GM21737 (cell line): Measurements from ENCODE around the gene C9orf43.
A peak's percentile ranks its signal among the peaks of the same experiment; 100 is the strongest.
"Not testable (repeated sequence)": the region's sequence is repeated elsewhere in the genome, so short reads cannot be mapped to it uniquely, and the experiment has no call there.

Source experiments
- ATAC-seq: cut with Tn5 transposase; IDR thresholded peaks from one replicate; pipeline ENCODE4 v1.9.1; 2021; ENCODE audit warnings: mild to moderate bottlenecking, moderate library complexity; ENCODE audit not compliant: unreplicated experiment

Gene C9orf43, protein sequence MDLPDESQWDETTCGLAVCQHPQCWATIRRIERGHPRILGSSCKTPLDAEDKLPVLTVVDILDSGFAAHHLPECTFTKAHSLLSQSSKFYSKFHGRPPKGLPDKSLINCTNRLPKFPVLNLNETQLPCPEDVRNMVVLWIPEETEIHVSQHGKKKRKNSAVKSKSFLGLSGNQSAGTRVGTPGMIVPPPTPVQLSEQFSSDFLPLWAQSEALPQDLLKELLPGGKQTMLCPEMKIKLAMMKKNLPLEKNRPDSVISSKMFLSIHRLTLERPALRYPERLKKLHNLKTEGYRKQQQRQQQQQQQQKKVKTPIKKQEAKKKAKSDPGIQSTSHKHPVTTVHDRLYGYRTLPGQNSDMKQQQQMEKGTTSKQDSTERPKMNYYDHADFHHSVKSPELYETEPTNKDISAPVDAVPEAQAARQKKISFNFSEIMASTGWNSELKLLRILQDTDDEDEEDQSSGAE

DNA sequence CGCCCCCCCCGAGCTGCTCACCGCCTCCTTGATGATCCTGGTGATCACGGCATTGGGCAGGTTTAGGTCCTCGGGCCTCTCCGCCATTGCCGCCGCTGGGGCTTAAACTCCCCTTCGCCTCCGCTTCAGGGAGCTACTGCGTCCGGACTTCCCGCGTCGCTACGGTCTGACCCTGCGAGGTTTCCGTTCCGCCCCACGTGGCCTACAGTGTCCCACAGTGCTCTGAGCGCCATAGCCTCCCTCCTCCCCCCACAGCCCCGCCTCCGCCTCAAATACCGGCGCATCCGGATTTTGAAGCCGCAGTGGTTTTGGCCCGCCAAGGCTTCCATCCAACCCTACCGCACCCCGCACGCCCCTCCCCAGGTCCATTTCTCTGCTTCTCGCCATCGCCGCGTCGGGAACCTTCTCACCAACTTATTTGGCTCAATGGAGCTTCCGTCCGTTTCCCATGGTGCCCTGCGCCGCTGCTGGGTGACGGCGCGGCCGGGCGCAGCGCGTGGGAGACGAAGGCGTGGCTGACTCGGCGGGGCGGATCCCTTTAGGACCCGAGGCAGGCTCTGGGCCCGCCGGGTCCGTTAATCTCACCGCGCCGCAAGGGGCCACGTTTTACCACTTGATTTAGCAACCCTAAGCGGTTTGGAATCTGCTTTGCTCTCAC, at the start of gene C9orf43, which contains the start of gene POLE3:
Gene C9orf43, plus strand, starts transcription at position 541 of the 658 bp plus-strand sequence. CDS start 2,747 bp downstream, outside the sequence.
Gene POLE3, minus strand, starts transcription at position 469 of the 658 bp plus-strand sequence. Its CDS starts 382 bp downstream, at position 87.
- peak; percentile 86 for ATAC-seq

DNA sequence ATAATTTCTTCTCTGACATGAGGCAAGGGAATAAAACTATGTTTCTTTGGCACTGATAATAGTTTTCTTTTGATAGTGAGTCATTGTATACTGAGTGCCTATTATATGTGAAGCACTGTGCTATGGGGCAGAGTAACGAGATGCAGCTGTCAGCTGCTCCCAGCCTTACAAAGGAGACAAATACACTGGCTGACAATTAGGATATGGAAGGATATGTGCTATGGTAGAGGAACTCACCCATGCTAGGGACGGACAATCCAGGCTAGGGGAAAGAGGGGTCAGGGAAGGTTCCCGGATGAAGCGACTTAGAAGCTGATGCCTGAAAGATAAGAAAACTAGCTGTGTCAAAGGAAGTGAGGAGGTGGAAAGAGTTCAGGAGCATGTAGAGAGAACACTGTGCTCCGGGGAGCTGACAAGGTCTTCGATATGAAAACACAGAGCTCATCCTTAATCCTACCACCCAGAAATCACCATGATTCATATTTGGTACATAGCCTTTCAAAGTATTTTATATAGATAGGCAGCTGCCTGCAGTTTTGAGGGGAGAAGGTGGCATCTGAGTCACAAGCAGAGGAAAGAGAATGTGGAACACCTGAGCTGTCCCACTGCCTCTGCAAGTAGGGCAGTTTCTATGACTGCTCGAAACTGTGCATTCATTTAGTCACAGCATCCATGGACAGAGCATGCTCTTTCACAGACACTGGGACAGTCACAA, 49.1 kb upstream of the C9orf43 start:
- ATAC-seq, result no peak

DNA sequence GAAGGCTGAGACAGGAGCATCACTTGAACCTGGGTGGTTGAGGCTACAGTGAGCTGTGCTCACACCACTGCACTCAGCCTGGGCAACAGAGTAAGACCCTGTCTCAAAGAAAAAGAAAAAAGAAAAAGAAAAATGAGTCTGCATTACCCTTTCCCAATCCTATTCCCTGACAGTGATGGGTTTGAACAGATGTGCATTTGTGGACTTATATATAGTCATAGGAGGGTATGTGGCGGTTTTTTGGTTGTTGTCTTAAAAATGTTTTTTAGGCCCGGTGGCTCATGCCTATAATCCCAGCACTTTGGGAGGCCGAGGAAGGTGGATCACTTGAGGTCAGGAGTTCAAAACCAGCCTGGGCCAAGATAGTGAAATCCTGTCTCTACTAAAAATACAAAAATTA, 47.2 kb upstream of the C9orf43 start:
- ATAC-seq, result no peak

DNA sequence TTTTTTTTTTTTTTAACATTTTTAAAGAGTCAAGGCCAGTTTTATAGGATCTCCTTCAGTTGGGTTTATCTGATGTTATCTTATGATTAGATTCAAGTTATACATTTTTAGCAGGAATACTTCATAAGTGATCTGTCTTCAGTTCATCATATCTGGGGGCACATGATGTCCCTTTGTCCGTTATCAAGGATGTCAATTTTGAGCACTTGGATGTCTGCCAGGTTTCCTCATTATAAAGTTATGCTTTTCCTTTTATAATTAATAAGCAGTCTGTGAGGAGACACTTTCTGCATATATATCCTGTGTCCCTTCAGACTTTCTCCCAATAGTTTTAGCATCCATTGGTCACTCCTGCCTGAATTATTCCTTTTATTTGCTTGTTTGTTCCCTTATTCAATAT, 45.6 kb upstream of the C9orf43 start:
- no peak for ATAC-seq

DNA sequence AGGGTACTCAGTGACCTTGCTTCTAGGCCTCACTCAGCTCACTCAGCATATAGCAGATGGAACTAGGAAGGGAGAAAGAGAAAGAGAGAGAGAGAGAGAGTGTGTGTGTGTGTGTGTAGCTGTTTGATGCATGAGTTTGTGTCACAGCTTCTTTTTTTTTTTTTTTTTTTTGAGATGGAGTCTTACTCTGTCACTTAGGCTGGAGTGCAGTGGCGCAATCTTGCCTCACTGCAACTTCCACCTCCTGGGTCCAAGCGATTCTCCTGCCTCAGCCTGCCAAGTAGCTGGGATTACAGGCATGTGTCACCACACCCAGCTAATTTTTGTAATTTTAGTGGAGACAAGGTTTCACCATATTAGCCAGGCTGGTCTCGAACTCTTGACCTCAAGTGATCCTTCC, 44.9 kb upstream of the C9orf43 start:
- ATAC-seq, result not testable (repeated sequence)

DNA sequence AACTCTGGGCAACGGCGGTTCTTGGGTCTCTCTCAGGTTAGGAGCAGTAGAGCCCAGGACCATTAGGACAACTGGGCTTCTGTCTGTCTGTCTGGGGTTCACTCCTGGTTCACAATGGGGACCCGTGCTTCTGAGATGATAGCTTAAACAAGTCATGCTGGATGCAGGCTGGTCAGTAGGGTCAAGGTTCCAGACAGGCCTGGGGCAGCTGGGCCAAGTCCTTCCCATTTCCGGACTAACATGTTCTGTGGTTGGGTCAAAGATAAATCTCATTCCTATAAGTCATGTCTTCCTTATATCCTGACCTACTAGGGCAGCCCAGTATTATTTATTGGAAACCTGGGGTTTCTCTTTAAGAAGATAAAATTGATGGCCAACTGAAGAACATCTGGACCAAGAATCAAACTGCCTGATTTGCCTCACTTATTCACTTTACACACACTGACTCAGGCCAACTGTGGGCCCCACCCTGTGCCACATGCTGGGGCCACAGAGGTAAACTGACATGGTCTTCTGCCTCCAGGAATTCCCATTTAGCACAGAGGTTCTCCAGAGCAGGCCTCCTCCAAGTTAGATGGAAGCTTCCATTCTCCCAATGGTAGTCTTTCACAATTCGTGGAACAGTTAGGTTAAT, 42.1 kb upstream of the C9orf43 start:
- no peak for ATAC-seq

DNA sequence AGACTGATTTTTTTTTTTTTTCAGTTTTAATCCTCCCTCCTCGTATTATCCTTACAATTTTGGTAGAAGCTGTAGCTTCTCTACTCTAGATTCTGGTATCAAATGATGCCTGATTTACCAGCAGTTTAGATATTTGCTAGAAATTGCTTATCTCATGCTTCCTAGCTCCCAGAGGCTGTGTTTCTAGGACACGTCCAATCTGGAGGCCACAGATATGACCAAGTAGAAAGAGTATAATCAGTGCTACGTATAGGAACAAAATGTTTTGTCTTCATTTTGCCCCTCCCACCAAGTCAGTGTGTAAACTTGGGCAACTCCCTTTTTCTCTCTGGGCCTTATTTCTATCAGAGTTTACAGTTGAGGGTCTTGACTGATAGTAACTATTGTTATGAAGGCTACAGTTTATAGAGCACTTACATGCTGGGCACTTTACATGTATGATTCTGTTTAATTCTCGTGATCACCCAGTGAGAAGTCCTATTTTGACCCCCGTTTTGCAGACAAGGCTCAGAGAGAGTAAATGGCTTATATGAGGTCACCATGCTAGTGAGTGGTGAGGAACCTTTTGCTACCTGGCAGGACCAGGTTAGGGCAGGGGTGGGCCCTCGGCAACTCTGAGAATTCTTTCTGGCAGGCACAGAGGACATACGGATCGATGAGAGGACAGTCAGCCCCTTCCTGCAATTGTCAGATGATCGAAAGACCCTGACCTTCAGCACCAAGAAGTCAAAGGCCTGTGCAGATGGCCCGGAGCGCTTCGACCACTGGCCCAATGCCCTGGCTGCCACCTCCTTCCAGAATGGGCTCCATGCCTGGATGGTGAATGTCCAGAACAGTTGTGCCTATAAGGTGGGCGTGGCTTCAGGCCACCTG, 41.3 kb upstream of the C9orf43 start:
- ATAC-seq, result no peak

DNA sequence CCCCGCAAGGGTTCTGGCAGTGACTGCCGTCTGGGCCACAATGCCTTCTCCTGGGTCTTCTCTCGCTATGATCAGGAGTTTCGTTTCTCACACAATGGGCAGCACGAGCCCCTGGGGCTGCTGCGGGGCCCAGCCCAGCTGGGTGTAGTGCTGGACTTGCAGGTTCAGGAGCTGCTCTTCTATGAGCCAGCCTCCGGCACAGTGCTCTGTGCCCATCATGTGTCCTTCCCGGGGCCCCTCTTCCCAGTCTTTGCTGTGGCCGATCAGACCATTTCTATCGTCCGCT, 40.7 kb upstream of the C9orf43 start:
- no peak for ATAC-seq

DNA sequence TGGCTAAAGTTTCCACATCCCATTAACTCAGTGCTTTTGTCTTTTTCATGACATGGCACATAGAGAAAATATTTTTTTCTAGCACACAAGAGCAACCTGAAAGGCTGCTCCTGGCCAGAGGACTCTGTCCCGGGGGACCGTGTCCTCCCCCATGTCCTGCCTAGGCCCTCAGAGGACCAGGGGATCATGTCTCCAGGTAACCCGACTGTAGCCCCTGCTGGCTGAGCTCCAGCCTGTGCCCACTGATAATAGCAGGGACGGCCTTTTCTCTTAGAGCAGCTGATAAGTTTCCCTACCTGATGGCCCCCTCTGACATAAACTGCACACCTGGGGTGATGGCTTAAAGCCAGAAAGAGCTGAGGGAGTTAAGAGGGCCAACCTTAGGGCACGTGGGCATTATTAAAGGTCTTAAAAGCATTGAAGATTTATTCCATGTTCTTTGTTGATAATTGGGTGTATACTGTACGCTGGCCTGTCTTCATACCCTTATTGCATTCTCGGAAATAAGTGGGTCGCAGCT, 39.7 kb upstream of the C9orf43 start:
- ATAC-seq, result no peak

DNA sequence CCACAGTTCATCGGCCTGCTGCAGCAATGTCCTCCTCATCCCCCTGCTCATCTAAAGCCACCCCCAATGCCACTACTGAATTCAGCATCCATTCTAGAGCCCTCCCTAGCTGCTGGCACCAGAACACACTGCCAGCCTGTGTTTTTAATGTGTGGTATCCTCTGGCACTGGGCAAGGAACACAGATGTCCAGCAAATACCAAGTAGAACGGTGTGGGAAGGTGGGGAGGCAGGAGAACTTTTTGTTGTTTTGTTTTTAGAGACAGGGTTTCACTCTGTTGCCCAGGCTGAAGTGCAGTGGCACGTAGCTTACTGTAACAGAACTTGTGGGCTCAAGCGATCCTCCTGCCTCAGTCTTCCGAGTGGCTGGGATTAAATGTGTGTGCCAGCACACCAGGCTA, 38.5 kb upstream of the C9orf43 start:
- no peak for ATAC-seq

DNA sequence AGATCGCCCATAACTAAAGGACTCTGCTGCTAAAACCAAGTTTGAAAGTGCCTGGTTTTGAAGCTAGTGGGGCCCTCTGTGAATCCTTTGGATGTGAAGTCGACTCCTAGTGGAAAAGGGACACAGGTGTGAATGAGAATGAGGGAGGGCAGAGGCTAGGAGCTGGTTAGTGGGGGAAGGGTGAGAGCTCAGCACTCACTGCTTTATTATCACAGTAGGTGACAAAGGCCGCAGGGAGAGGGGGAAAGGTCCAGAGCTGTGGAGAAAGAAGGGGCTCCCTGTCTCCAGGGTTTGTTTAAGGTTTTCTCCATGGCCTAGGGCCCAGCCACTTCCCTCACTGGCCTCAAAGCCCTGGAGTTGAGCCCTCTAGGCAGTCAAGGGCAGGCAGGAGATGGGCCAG, 37.3 kb upstream of the C9orf43 start:
- ATAC-seq, result no peak

DNA sequence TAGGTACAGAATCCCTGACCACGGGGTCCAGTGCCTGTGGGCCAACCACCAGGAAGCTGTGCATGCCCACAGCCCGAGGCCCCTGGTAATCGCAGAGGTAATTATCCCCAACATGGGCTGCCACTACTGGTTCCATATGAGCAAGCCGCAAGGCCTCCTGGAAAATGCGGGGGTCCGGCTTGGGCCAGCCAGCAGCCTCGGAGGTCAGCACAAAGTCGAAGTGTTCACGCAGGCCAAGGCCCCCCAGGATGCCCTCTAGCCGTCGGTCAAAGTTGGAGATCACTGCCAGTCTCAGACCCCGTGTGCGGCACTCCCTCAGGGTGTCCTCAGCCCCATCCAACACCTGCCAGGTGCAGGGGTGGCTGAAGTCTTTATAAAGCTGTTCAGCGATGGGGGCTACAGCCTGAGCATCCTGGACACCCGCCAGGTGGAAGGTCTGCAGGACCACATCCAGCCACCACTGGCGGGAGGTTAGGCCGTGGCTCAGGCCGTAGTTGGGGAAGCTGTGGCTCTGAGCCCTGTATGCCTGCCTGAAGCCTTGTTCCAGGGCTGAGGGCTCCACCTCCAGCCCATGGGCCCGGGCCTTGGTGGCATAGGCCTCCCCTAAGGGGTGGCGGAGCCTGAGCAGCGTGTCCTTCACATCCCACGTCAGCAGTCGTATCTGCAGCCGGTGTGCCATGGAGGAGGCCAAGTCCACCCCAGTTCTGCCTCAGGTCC, 36.7 kb upstream of the C9orf43 start:
- ATAC-seq, result no peak

DNA sequence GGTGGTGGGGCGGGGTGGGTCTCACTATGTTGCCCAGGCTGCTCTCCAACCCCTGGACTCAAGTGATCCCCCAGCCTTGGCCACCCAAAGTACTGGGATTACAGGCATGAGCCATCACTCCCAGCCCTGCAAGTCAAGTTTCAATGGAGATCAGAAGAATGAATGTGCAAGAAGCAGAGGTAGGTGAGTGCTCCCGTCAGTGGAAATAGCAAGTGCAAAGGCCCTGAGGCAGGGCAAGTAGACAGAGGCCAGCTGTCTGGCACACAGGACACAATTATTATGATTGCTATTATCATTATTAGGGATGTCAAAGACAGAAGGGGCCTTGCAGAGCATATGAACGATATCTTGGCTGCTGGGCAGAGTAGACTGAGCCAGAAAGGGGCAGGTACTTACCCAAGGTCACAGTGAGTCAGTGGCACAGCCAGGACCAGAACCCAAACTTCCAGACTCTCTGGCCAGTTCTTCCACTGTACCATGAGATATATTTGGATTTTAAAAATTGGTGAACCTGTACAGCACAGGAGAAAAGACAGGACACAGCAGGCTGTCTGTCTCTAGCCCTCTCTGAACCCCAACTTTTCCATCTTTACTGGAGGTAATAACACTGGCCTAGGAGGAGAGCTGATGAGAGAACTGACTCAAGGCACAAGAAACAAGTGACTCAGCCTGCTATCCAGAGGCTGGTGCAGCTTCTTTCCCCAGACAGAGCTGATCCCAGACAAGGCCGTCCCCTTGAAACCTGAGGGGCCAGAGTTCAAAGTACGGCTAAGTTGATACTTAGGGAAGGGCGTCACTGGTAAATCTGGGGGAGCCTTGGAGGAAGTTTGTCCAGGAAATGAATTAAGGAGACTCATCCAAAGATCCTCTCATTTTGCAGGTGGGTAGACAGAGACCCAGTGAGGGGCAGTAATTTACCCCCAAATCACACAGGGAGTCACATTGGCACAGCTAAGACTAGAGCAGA, 35.2 kb upstream of the C9orf43 start:
- no peak for ATAC-seq

DNA sequence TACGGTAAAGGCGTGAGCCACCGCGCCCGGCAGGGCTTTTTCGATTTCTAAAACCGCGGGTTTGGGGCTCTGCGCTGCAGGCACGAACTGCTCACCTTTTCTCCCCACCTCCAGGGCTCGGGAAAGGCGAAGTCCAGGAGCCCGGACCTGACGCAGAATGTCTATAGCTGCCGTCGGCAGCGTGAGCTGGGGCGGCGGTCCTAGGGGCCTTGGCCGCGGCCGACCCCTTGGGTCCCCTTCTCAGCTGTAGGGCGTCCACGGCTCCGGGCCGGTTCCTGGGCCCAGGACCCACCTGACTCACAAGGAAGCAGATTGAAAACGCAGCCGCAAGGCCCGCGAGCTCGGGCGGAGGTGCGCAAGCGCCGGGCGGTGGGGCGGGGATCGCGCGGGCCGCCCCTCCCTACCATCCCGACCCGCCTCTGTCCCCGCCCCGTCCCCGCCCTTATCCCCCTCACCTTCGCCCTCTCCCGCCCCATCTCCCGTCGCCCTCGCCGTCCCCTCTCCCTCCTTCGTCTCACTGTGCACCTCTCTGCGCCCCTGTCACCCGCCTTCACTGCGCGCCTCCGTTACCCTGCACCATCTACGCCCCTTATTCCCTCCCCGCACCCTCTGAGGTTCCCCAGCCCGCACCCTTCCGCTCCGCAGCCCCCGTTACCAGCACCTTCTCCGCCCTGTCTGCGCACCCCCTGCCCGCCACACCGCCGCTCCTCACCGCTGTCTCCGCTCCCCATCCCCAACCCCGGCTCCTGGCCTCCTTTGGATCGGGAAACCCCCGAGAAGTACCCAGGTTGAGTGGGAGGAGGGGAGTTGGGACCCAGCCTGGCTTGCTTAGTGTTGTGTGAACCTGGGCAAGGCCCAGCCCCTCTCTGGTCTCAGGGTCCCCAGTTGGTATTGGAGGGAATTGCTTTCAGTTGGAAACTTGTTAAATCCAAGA, 33.6 kb upstream of the C9orf43 start, which contains the start of gene HDHD3:
Gene HDHD3, minus strand, starts transcription at position 353 of the 934 bp plus-strand sequence. CDS start 2,632 bp downstream, outside the sequence.
- ATAC-seq, result peak; percentile 78

DNA sequence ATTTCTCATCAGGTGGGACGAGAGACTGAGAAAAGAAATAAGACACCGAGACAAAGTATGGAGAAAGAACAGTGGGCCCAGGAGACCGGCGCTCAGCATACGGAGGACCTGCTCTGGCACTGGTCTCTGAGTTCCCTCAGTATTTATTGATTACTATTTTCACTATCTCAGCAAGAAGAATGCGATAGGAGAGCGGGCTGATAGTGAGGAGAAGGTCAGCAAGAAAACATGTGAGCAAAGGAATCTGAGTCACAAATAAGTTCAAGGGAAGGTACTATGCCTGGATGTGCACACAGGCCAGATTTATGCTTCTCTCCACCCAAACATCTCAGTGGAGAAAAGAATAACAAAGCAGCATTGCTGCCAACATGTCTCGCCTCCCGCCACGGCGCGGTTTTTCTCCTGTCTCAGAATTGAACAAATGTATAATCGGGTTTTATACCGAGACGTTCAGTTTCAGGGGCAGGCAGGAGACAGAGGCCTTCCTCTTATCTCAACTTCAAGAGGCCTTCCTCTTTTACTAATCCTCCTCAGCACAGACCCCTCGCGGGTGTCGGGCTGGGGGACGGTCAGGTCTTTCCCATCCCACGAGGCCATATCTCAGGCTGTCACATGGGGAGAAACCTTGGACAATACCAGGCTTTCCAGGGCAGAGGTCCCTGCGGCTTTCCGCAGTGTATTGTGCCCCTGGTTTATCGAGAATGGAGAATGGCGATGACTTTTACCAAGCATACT, 31.3 kb upstream of the C9orf43 start:
- ATAC-seq, result not testable (repeated sequence)

DNA sequence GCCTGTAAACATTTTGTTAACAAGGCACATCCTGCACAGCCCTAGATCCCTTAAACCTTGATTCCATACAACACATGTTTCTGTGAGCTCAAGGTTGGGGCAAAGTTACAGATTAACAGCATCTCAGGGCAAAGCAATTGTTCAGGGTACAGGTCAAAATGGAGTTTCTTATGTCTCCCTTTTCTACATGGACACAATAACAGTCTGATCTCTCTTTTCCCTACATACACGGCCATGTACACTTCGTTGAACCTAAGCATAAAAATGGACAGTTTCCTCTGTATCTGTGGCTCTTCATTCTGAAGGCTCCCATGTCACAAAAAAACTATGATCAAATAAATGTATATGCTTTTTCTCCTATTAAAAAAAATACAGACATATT, 30.7 kb upstream of the C9orf43 start:
- ATAC-seq, result not testable (repeated sequence)
